GM12878 (cell line): ENCODE data around the gene RENBP. TPM values are rescaled to one million over a fixed set of nuclear protein-coding genes. Genes with fewer than 3 reads are reported as not detected.

ENCODE experiments used
- ATAC-seq: fragments of 200-7000 bp; cut with Tn5 transposase; 3 replicates; pipeline ENCODE4 v1.9.1; 2020; ENCODE audit warnings: mild to moderate bottlenecking, moderate library complexity
- BruUV-seq: library from RNA; stranded (reverse); fragments of 400-500 nt; replicated peaks from 2 replicates; lab custom pipeline; 2021; lab: Mats Ljungman, UMichigan
- CTCF ChIA-PET: fragments of 300-600 bp; sonication (Branson Sonifier 250); formaldehyde crosslinking; extraction: SDS; loops from one replicate; lab custom pipeline; 2021; ENCODE audit warnings: inconsistent platforms; lab: Yijun Ruan, JAX
- POLR2A ChIA-PET: fragments of 350-600 bp; formaldehyde crosslinking; extraction: SDS; loops from one replicate; lab custom pipeline; 2021; ENCODE audit warnings: inconsistent platforms; lab: Charles Lee
- RAD21 ChIA-PET: fragments of 300-600 bp; sonication (Branson Sonifier 250); formaldehyde crosslinking; loops from one replicate; lab custom pipeline; 2023; ENCODE audit warnings: antibody characterized with exemption; ENCODE audit not compliant: unreplicated experiment; lab: Charles Lee
- SMC1A ChIA-PET: fragments of 300-600 bp; sonication (Branson Sonifier 250); formaldehyde crosslinking; loops from one replicate; lab custom pipeline; 2023; ENCODE audit not compliant: unreplicated experiment, uncharacterized antibody; lab: Charles Lee
- DNase-seq: peaks from one replicate; pipeline ENCODE4 v3.0.0-alpha.2; 2011; ENCODE audit warnings: low read depth, low spot score
- FAIRE-seq: peaks from 3 replicates; lab custom pipeline; 2011; peaks lifted over from hg19 to GRCh38; lab: Jason Lieb, UNC
- H2AFZ ChIP-seq: 2 replicates; pipeline ENCODE4 v1.6.0; 2011; ENCODE audit warnings: low read depth, low read length, control low read depth; ENCODE audit not compliant: control insufficient read depth
- H3K27ac ChIP-seq: 2 replicates; pipeline ENCODE4 v1.5.1; 2011; ENCODE audit warnings: control low read depth; ENCODE audit not compliant: control insufficient read depth, insufficient read depth
- H3K27me3 ChIP-seq, 2 experiments: replicated peaks in 1 of 2; 2 replicates each; pipeline versions ENCODE4 v1.6.0 to v1.6.1; 2011; ENCODE audit warnings: low read length in 1 of 2; ENCODE audit not compliant: control insufficient read depth in 2 of 2, insufficient read depth in 2 of 2
- H3K36me3 ChIP-seq, 2 experiments: 2 replicates each; pipeline ENCODE4 v1.5.1; 2011; ENCODE audit warnings: low read length in 1 of 2; ENCODE audit not compliant: control insufficient read depth in 2 of 2, insufficient read depth in 2 of 2
- H3K4me1 ChIP-seq: 2 replicates; pipeline ENCODE4 v1.6.1; 2011; ENCODE audit warnings: mild to moderate bottlenecking, low read length, moderate library complexity, mixed read lengths; ENCODE audit not compliant: control insufficient read depth, insufficient read depth
- H3K4me2 ChIP-seq: 2 replicates; pipeline ENCODE4 v1.6.0; 2011; ENCODE audit warnings: control low read depth; ENCODE audit not compliant: control insufficient read depth, insufficient read depth
- H3K4me3 ChIP-seq: fragments of 200-600 bp; sonication (generic); 2 replicates; pipeline ENCODE4 v1.5.1; 2016
- H3K79me2 ChIP-seq: 2 replicates; pipeline ENCODE4 v1.6.0; 2011; ENCODE audit warnings: low read length; ENCODE audit not compliant: control insufficient read depth, insufficient read depth
- H3K9ac ChIP-seq: 2 replicates; pipeline ENCODE4 v1.8.0; 2011; ENCODE audit warnings: low read length, control low read depth, mixed read lengths; ENCODE audit not compliant: control insufficient read depth, insufficient read depth
- H3K9me3 ChIP-seq: replicated peaks from 3 replicates; pipeline ENCODE4 v1.5.1; 2011; ENCODE audit warnings: mild to moderate bottlenecking, low read length; ENCODE audit not compliant: control insufficient read depth, insufficient read depth
- H4K20me1 ChIP-seq: 2 replicates; pipeline ENCODE4 v1.6.0; 2011; ENCODE audit not compliant: control insufficient read depth, insufficient read depth
- CEBPB ChIP-seq, 2 experiments: fragments of 150-350 bp in 1 of 2; IDR thresholded peaks; 2 replicates each; pipeline ENCODE4 v1.6.1; 2012 to 2014; ENCODE audit warnings: low read depth in 2 of 2, low read length in 2 of 2, borderline replicate concordance in 1 of 2, inconsistent platforms in 1 of 2
- CHD1 ChIP-seq: IDR thresholded peaks from 2 replicates; pipeline ENCODE4 v1.6.1; 2012; ENCODE audit warnings: low read depth, low read length, improper control_type of control experiment
- CREB1 ChIP-seq: IDR thresholded peaks from 2 replicates; pipeline ENCODE4 v1.6.1; 2012; ENCODE audit warnings: low read depth, mild to moderate bottlenecking, inconsistent platforms
- ELK1 ChIP-seq: IDR thresholded peaks from 2 replicates; pipeline ENCODE4 v1.6.1; 2012; ENCODE audit warnings: low read depth, low read length, improper control_type of control experiment
- NFXL1 ChIP-seq: fragments of 450-650 bp; IDR thresholded peaks from 2 replicates; pipeline ENCODE4 v1.6.1; 2017; ENCODE audit warnings: antibody characterized with exemption, mild to moderate bottlenecking, borderline replicate concordance
- SMARCA5 ChIP-seq: fragments of 450-650 bp; IDR thresholded peaks from 2 replicates; pipeline ENCODE4 v1.6.1; 2017; ENCODE audit warnings: mild to moderate bottlenecking
- ZBTB4 ChIP-seq: fragments of 450-650 bp; formaldehyde crosslinking; IDR thresholded peaks from 2 replicates; pipeline ENCODE4 v1.4.0; 2022; ENCODE audit warnings: mild to moderate bottlenecking, moderate library complexity
- ZNF274 ChIP-seq: IDR thresholded peaks from one replicate; pipeline ENCODE4 v1.8.0; 2011; ENCODE audit not compliant: insufficient read length, insufficient read depth
- in situ Hi-C: fragments of 300-500 bp; cut with MboI; formaldehyde crosslinking; loops from 9 replicates; pipeline ENCODE4 v1.14.3; 2018; ENCODE audit warnings: mixed read lengths
- intact Hi-C: fragments of 100-400 bp; cut with micrococcal nuclease; formaldehyde crosslinking; loops from one replicate; pipeline ENCODE4 v1.14.2; 2022; ENCODE audit not compliant: unreplicated experiment
- polyA plus RNA-seq, 11 experiments: library from polyadenylated mRNA; depleted of rRNA in 4 of 11; unstranded in 6 of 11; stranded (reverse) in 5 of 11; fragments of >200 nt; fragmentation: Nextera tagmentation in 4 of 11; fragmentation: Illumina TruSeq in 1 of 11; extraction: Ambion mirVana in 4 of 11; extraction: Trizol in 1 of 11; gene quantifications; 1 replicate in 1 of 11; 2 replicates in 10 of 11; pipeline versions ENCODE4 v1.2.1 to v1.2.3, GENCODE V29; 2011 to 2016; ENCODE audit warnings: inconsistent platforms in 2 of 11, missing spikeins in 2 of 11, low read depth in 1 of 11
- total RNA-seq, 4 experiments: library from RNA; depleted of rRNA in 3 of 4; stranded (reverse); fragments of >200 nt in 3 of 4; fragmentation: Illumina TruSeq in 1 of 4; extraction: Trizol in 1 of 4; gene quantifications; 2 replicates each; pipeline versions ENCODE4 v1.2.1 to v1.2.3, GENCODE V29; 2013 to 2021

The RENBP gene
- total and polyA plus RNA-seq, 10 of the 15 experiments (the other 5 are each of a cell fraction or from before 2014, with no cell fraction given) = 0.36 to 4.9 (median 1.8) TPM; not detected in 3

GRCh38 chrX:153897899-153898298 lies 46.5 kb downstream of the RENBP start:
- H3K4me1 ChIP-seq = peaks cover 4% of the 10 kb centered on the region
- POLR2A ChIA-PET = interaction anchor here (0.6 kb wide), 1 partner anchor 8 kb away, joined by 3 read pairs; no protein-coding TSS in a partner anchor
- H3K79me2 ChIP-seq = no peaks in the 10 kb centered on the region

More at GRCh38 chrX:153897899-153898298, 46.5 kb downstream of the RENBP start:
- ATAC-seq = no peak
- RAD21 ChIA-PET = no interaction called here
- Histone ChIP-seq H4K20me1 (no peaks in the 10 kb centered on the region), H3K36me3 (no peaks in the 10 kb centered on the region), H2AFZ (no peak overlapping the region), H3K9ac (no peak overlapping the region), H3K9me3 (no peaks in the 10 kb centered on the region; the same call in 2 of the 3 replicates), H3K27ac (no peak overlapping the region)
- FAIRE-seq = no peak
- BruUV-seq = no TSS peak
- CTCF ChIA-PET = no interaction called here
- intact Hi-C loops = no loop called here
- no peak for TF ChIP-seq ZNF274
- TF ChIP-seq SMARCA5 = no peak
- TF ChIP-seq CEBPB (IDR thresholded peaks at IDR 0.05; ENCODE audit: borderline replicate concordance in 1 of 2, low read depth in 2 of 2, low read length in 2 of 2) = no peak
- TF ChIP-seq CHD1 = no peak
- no peak for TF ChIP-seq NFXL1
- TF ChIP-seq ELK1 = no peak
- no peak for TF ChIP-seq CREB1
- no peak for TF ChIP-seq ZBTB4
- TF ChIP-seq, all 136 proteins: peak for 0
- in situ Hi-C loops = no loop called here
- DNase-seq = no peak
- H3K4me3 ChIP-seq = no peak overlapping the region
- no peaks in the 10 kb centered on the region for H3K27me3 ChIP-seq
- no peak overlapping the region for H3K4me2 ChIP-seq
- SMC1A ChIA-PET = no interaction called here
